ENCODE measurements around the gene MTCL1.

MTCL1 gene

GRCh38 chr18:8845506-8845905, 140.2 kb downstream of the MTCL1 start:
- Mint-ChIP-seq H3K36me3 (no peaks in the 10 kb centered on the region), H3K27ac (no peak overlapping the region), H3K9me3 (no peaks in the 10 kb centered on the region), H3K4me1 (no peaks in the 10 kb centered on the region), H3K4me3 (no peak overlapping the region), H3K27me3 (peaks cover 2% of the 10 kb centered on the region)

- H3K27me3 Mint-ChIP-seq: peaks cover 2% of the 10 kb centered on the region
- no peaks in the 10 kb centered on the region for H3K9me3 Mint-ChIP-seq
- no peaks in the 10 kb centered on the region for H3K36me3 Mint-ChIP-seq
- H3K27ac Mint-ChIP-seq: no peak overlapping the region
- H3K4me3 Mint-ChIP-seq: no peak overlapping the region
- no peaks in the 10 kb centered on the region for H3K4me1 Mint-ChIP-seq
Observed at GRCh38 chr18:8847066-8847755, 141.9 kb downstream of the MTCL1 start.

- H3K36me3 Mint-ChIP-seq: no peaks in the 10 kb centered on the region
- H3K27ac Mint-ChIP-seq: no peak overlapping the region
- no peaks in the 10 kb centered on the region for H3K9me3 Mint-ChIP-seq
- no peaks in the 10 kb centered on the region for H3K4me1 Mint-ChIP-seq
- peaks cover 2% of the 10 kb centered on the region for H3K27me3 Mint-ChIP-seq
- no peak overlapping the region for H3K4me3 Mint-ChIP-seq
Observed at GRCh38 chr18:8847900-8848299, 142.5 kb downstream of the MTCL1 start.

- H3K36me3 Mint-ChIP-seq: no peaks in the 10 kb centered on the region
- no peak overlapping the region for H3K4me3 Mint-ChIP-seq
- H3K27me3 Mint-ChIP-seq: peaks cover 3% of the 10 kb centered on the region
- no peaks in the 10 kb centered on the region for H3K4me1 Mint-ChIP-seq
- H3K9me3 Mint-ChIP-seq: no peaks in the 10 kb centered on the region
- no peak overlapping the region for H3K27ac Mint-ChIP-seq
Observed at GRCh38 chr18:8848541-8848940, 143.2 kb downstream of the MTCL1 start.

GRCh38 chr18:8849696-8850095, 144.3 kb downstream of the MTCL1 start:
- no peak overlapping the region for H3K27ac Mint-ChIP-seq
- H3K36me3 Mint-ChIP-seq: no peaks in the 10 kb centered on the region
- H3K4me1 Mint-ChIP-seq: no peaks in the 10 kb centered on the region
- H3K9me3 Mint-ChIP-seq: no peaks in the 10 kb centered on the region
- no peak overlapping the region for H3K4me3 Mint-ChIP-seq
- H3K27me3 Mint-ChIP-seq: peaks cover 9% of the 10 kb centered on the region

GRCh38 chr18:8851659-8852058, 146.3 kb downstream of the MTCL1 start:
- Mint-ChIP-seq H3K27me3 (peaks cover 10% of the 10 kb centered on the region), H3K4me1 (no peaks in the 10 kb centered on the region), H3K36me3 (no peaks in the 10 kb centered on the region), H3K27ac (no peak overlapping the region), H3K4me3 (no peak overlapping the region), H3K9me3 (no peaks in the 10 kb centered on the region)

- Mint-ChIP-seq H3K27ac (no peak overlapping the region), H3K4me1 (no peaks in the 10 kb centered on the region), H3K36me3 (no peaks in the 10 kb centered on the region), H3K9me3 (no peaks in the 10 kb centered on the region), H3K27me3 (peaks cover 10% of the 10 kb centered on the region), H3K4me3 (no peak overlapping the region)
Observed at GRCh38 chr18:8854550-8854949, 149.2 kb downstream of the MTCL1 start.

- Mint-ChIP-seq H3K9me3 (no peaks in the 10 kb centered on the region), H3K4me3 (no peak overlapping the region)
Observed at GRCh38 chr18:8854962-8855361, 149.6 kb downstream of the MTCL1 start.

GRCh38 chr18:8856212-8856611, 150.9 kb downstream of the MTCL1 start:
- Mint-ChIP-seq H3K27ac (no peak overlapping the region), H3K9me3 (no peaks in the 10 kb centered on the region), H3K27me3 (peaks cover 10% of the 10 kb centered on the region), H3K4me3 (no peak overlapping the region), H3K4me1 (no peaks in the 10 kb centered on the region), H3K36me3 (no peaks in the 10 kb centered on the region)

More at GRCh38 chr18:8854962-8855361, 149.6 kb downstream of the MTCL1 start:
- H3K27ac Mint-ChIP-seq: no peak overlapping the region
- H3K4me1 Mint-ChIP-seq: no peaks in the 10 kb centered on the region
- H3K27me3 Mint-ChIP-seq: peaks cover 10% of the 10 kb centered on the region
- H3K36me3 Mint-ChIP-seq: no peaks in the 10 kb centered on the region

- Mint-ChIP-seq H3K36me3 (no peaks in the 10 kb centered on the region), H3K9me3 (no peaks in the 10 kb centered on the region), H3K4me1 (no peaks in the 10 kb centered on the region), H3K4me3 (no peak overlapping the region), H3K27ac (no peak overlapping the region), H3K27me3 (peaks cover 10% of the 10 kb centered on the region)
Observed at GRCh38 chr18:8856769-8857393, 151.5 kb downstream of the MTCL1 start.

- Mint-ChIP-seq H3K27me3 (peaks cover 10% of the 10 kb centered on the region), H3K4me3 (no peak overlapping the region), H3K27ac (no peak overlapping the region), H3K36me3 (no peaks in the 10 kb centered on the region), H3K9me3 (no peaks in the 10 kb centered on the region), H3K4me1 (no peaks in the 10 kb centered on the region)
Observed at GRCh38 chr18:8857806-8858205, 152.4 kb downstream of the MTCL1 start.

- Mint-ChIP-seq H3K4me3 (no peak overlapping the region), H3K27ac (no peak overlapping the region), H3K36me3 (no peaks in the 10 kb centered on the region), H3K27me3 (peaks cover 7% of the 10 kb centered on the region), H3K4me1 (no peaks in the 10 kb centered on the region), H3K9me3 (no peaks in the 10 kb centered on the region)
Observed at GRCh38 chr18:8858888-8859511, 153.6 kb downstream of the MTCL1 start.

GRCh38 chr18:8860845-8861642, 155.7 kb downstream of the MTCL1 start:
- Mint-ChIP-seq H3K4me3 (no peak overlapping the region), H3K36me3 (no peaks in the 10 kb centered on the region), H3K4me1 (no peaks in the 10 kb centered on the region), H3K27ac (no peak overlapping the region), H3K9me3 (no peaks in the 10 kb centered on the region), H3K27me3 (no peaks in the 10 kb centered on the region)

- no peaks in the 10 kb centered on the region for H3K36me3 Mint-ChIP-seq
- no peak overlapping the region for H3K27ac Mint-ChIP-seq
- no peaks in the 10 kb centered on the region for H3K9me3 Mint-ChIP-seq
- H3K4me1 Mint-ChIP-seq: no peaks in the 10 kb centered on the region
- H3K27me3 Mint-ChIP-seq: no peaks in the 10 kb centered on the region
- H3K4me3 Mint-ChIP-seq: no peak overlapping the region
Observed at GRCh38 chr18:8863427-8863826, 158.1 kb downstream of the MTCL1 start.

GRCh38 chr18:8865934-8866333, 160.6 kb downstream of the MTCL1 start:
- Mint-ChIP-seq H3K4me1 (no peaks in the 10 kb centered on the region), H3K9me3 (no peaks in the 10 kb centered on the region), H3K36me3 (no peaks in the 10 kb centered on the region), H3K27ac (no peak overlapping the region), H3K4me3 (no peak overlapping the region), H3K27me3 (no peaks in the 10 kb centered on the region)

- Mint-ChIP-seq H3K4me3 (no peak overlapping the region), H3K27ac (no peak overlapping the region), H3K27me3 (no peaks in the 10 kb centered on the region), H3K4me1 (no peaks in the 10 kb centered on the region), H3K9me3 (no peaks in the 10 kb centered on the region), H3K36me3 (no peaks in the 10 kb centered on the region)
Observed at GRCh38 chr18:8866679-8867078, 161.3 kb downstream of the MTCL1 start.
